GM12801 (cell line): ENCODE measurements around the gene SCNN1B.

ENCODE experiments used
- CTCF ChIP-seq: IDR thresholded peaks from one replicate; pipeline ENCODE4 v1.5.1; 2011; ENCODE audit warnings: control low read depth; ENCODE audit not compliant: insufficient read length; ENCODE audit errors: extremely low read depth

The SCNN1B gene

DNA sequence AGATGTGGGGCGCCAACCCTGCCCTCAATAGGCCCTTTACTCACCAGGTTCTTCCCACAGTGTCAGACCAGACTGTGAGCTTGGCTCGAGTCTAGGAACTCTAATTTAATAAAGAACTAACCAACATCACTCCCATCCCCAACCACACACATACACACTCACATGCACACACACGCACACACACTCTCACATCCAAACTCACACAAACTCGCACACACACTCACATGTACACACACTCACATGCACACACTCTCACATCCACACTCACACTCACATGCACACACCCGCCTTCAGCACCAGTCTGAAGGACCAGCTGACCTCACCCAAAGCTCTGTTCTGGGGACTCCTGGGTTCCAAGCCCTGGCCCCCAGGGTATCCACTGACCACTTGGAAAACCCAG lies 87.1 kb downstream of the SCNN1B start:
- no peak for TF ChIP-seq CTCF

- TF ChIP-seq CTCF: no peak
These were observed 89.5 kb downstream of the SCNN1B start for GRCh38 chr16:23391381-23392222.

GRCh38 chr16:23392223-23392600 lies 90.1 kb downstream of the SCNN1B start:
- TF ChIP-seq CTCF: no peak

GRCh38 chr16:23394141-23394831 lies 92.2 kb downstream of the SCNN1B start:
- TF ChIP-seq CTCF: no peak

GRCh38 chr16:23395732-23396131 lies 93.6 kb downstream of the SCNN1B start:
- TF ChIP-seq CTCF: no peak

- no peak for TF ChIP-seq CTCF
These were observed 95.4 kb downstream of the SCNN1B start for GRCh38 chr16:23397464-23397863.

DNA sequence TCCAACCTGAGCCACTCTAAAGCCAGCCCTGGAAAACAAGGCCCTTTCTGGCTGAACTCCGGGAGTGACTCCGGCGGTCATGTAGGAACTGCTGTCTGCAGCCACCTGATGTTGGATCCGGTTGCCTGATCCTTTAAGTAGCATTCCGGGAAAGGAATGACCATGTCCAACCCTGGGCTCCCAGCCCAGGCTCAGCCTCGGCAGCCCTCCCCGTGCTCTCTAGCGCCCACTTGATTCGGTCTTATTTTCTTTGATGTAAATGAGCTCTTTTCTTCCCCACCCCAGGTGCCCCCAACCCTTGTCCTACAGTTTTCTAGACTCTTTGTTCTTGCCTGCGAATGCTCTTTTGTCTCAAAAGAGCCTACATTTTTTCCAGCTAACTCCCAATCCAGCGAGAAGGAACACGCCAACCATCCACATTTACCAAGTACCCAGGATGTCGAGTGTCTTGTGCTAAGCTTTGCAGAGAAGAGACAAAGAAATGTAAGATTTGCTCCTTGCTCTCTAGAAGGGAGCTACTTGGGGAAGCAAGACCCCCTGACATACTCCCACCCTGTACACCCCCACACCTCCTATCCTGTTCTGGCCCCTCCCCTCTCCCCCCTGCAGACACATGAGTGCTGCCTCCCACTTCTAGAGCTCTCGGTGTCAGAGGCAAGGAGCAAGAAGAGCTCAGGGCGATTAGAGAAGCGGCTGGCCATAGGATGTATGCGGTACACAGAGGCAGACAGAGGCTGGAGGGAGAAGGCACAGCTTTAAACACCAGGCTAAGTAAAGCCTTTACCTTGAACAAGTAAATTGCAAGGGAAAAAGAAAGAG lies 97.1 kb downstream of the SCNN1B start:
- no peak for TF ChIP-seq CTCF
